ENCODE data around the gene PNMT. TPM values are rescaled to one million over a fixed set of nuclear protein-coding genes. Genes with fewer than 3 reads are reported as not detected.

Gene PNMT
- total and polyA plus RNA-seq, 2 of the 13 experiments (the other 11 are each of a cell fraction or from before 2014, with no cell fraction given) = 0.25 TPM; not detected in 1

GRCh38 chr17:39665642-39666224 is 2.5 kb upstream of the PNMT start (continued):
- TF ChIP-seq NR0B2 (CRISPR knock-in tag; IDR thresholded peaks at IDR 0.05) (0 out of 2 replicates have a peak, but pooled peaks have one; percentile 39), SP5 (CRISPR knock-in tag; IDR thresholded peaks at IDR 0.05; ENCODE audit: borderline replicate concordance, low read depth) (no peak), KLF13 (CRISPR knock-in tag; IDR thresholded peaks at IDR 0.05) (0 out of 2 replicates have a peak, but pooled peaks have one; percentile 46), ZFP36L2 (CRISPR knock-in tag; IDR thresholded peaks at IDR 0.05) (no peak), NBN (conservative IDR thresholded peaks at IDR 0.05) (no peak), PRDM4 (CRISPR knock-in tag; IDR thresholded peaks at IDR 0.05; ENCODE audit: borderline replicate concordance) (no peak), GPN1 (CRISPR knock-in tag; IDR thresholded peaks at IDR 0.05; ENCODE audit: borderline replicate concordance) (no peak), HIVEP1 (CRISPR knock-in tag; IDR thresholded peaks at IDR 0.05) (peak; percentile 12; the same call in 1 of the 2 replicates), ZFP41 (CRISPR knock-in tag; IDR thresholded peaks at IDR 0.05; ENCODE audit: borderline replicate concordance) (no peak), NRL (CRISPR knock-in tag; IDR thresholded peaks at IDR 0.05; ENCODE audit: borderline replicate concordance) (no peak)

- Histone ChIP-seq H3K27ac (ENCODE audit: extremely low read length, insufficient read depth, low read length) (no peak overlapping the region), H3K9ac (ENCODE audit: insufficient read depth, low read depth, low read length) (no peak overlapping the region), H4K20me1 (ENCODE audit: insufficient read depth, low read length) (no peaks in the 10 kb centered on the region), H3K4me3 (replicated peaks in 1 of 3; ENCODE audit: insufficient read depth in 1 of 3, low read depth in 2 of 3, low read length in 3 of 3) (no peak overlapping the region), H3K4me1 (ENCODE audit: insufficient read depth, low read length) (peaks cover 64% of the 10 kb centered on the region), H3K4me2 (ENCODE audit: low read depth, low read length) (no peak overlapping the region), H2AFZ (ENCODE audit: low read length) (no peak overlapping the region), H3K36me3 (replicated peaks in 1 of 2; ENCODE audit: control insufficient read depth in 1 of 2, insufficient read depth in 2 of 2, low read length in 2 of 2) (peaks cover 0 to 2% of the 10 kb centered on the region in 2 experiments; a peak in 4 of 5 replicates), H3K79me2 (ENCODE audit: insufficient read depth, low read length) (no peaks in the 10 kb centered on the region), H3K27me3 (ENCODE audit: control insufficient read depth in 1 of 2, insufficient read depth in 2 of 2, low read length in 2 of 2) (peaks cover 11 to 48% of the 10 kb centered on the region in 2 experiments), H3K9me3 (ENCODE audit: low read length) (no peaks in the 10 kb centered on the region)
- 14% methylated on average over 2 of the region's 2 CpGs for WGBS (ENCODE audit: low lambda C conversion rate)
- in situ Hi-C loops (cut with HindIII; ENCODE audit: extremely low pct_ligation_motif_present, low pct_unique_long_range_greater_than_20kb) (no loop called here), intact Hi-C loops (cut with micrococcal nuclease; ENCODE audit: unreplicated experiment) (no loop called here)
- ATAC-seq = no peak
- BruUV-seq (replicated peaks) = no TSS peak
- TF ChIP-seq ZNF264 (CRISPR knock-in tag; IDR thresholded peaks at IDR 0.05) (peak; percentile 96; the same call in 1 of the 2 replicates), IRF1 (CRISPR knock-in tag; IDR thresholded peaks at IDR 0.05; ENCODE audit: low read depth) (no peak), ZSCAN25 (CRISPR knock-in tag; IDR thresholded peaks at IDR 0.05) (no peak), THAP7 (CRISPR knock-in tag; IDR thresholded peaks at IDR 0.05) (no peak), HMG20B (CRISPR knock-in tag; conservative IDR thresholded peaks at IDR 0.05) (no peak), ZBTB42 (CRISPR knock-in tag; IDR thresholded peaks at IDR 0.05) (no peak), MAZ (IDR thresholded peaks at IDR 0.05; ENCODE audit: borderline replicate concordance, low read depth, low read length) (no peak), MAZ (CRISPR knock-in tag; IDR thresholded peaks at IDR 0.05; ENCODE audit: low read depth) (no peak)
- no peak for FAIRE-seq
- ChIA-PET POLR2A (interaction anchor here (1.4 to 4.1 kb wide), 5 partner anchors 9 to 64 kb away, joined by 4 to 25 read pairs (median 8); partner anchors contain the start of gene MIEN1), CTCF (ENCODE audit: low intra/inter-chr PET ratio, low total read pairs) (no interaction called here)
- DNase-seq (ENCODE audit: low spot score) = no peak
These were observed 2.0 kb upstream of the PNMT start for GRCh38 chr17:39666231-39666600.
